Midbrain (tissue), 1 donor: ENCODE data around the gene EHBP1.
"Not testable (repeated sequence)": the region's sequence is repeated elsewhere in the genome, so short reads cannot be mapped to it uniquely, and the experiment has no call there.

Experiments
- DNase-seq: peaks from one replicate; lab custom pipeline; 2025; lab: John Stamatoyannopoulos, UW

EHBP1 gene

DNA sequence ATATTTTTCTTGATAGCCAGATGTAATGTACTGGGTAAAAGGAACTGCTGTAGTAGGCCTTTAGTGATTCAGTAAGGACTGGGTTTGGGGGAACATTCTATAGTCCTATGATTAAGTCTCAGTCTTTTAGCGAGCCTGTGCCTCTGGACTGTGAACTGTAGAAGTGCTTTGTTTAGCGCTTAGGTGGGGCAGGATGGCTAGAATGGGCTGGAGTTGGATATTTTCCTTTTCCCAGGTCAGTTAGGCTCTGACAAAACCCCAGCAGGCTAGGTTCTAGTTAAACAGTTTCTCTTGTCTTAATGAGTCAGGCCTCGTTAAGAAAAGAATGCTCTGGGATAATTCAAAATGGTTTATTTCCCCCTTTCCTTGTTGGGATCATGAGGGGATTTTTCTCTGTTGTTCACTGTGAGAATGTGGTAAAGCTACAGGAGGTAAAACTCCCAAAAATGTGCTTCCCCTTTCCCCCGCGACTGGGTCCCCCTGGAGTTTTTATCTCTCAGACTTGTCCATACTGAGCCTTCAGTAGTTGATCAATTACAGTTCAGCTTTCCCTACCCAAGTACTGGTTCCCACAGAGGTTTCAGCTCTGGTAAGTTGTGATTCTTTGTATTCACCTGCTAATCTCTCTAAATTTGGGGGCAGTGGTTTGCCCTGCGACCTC is 31.5 kb downstream of the EHBP1 start:
- DNase-seq = no peak

DNA sequence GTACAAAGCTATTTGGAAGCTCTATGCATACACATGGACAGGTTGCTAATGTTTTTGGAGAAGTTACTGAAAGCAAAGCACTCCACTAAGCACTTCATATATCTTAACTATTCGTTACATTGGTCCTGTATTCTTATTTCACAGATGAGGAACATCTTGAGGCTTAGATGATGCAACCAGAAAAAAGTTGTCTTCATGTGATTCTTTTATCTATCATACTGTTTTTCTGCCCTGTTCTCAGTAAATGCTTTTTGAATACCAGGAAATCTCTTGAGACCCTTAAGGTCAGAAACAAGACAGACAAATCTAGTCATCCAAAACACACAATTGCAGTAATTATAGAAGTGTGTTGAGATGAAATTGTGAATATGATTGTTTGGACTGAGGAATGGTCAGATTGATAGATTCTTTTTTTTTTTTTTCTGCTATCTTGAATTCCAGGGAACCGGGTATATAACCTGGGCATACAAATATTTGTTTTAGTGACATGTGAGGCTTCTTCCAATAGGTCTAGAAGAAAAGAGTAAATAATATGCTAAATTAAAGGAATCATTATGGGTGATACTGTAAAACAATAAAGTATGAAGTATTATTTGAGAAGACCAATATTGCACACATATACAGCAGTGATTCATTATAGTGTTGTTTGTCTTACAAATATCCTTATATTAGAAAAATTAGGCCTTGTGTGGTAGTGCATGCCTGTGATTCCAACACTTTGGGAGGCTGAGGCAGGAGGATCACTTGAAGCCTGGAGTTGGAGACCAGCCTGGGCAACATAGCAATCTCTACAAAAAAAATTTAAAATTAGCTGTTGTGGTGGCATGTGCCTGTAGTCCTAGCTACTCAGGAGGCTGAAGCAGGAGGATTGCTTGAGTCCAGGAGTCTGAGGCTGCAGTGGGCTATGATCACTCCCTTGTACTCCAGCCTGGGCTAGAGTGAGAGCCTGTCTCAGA is 33.7 kb downstream of the EHBP1 start:
- no peak for DNase-seq

DNA sequence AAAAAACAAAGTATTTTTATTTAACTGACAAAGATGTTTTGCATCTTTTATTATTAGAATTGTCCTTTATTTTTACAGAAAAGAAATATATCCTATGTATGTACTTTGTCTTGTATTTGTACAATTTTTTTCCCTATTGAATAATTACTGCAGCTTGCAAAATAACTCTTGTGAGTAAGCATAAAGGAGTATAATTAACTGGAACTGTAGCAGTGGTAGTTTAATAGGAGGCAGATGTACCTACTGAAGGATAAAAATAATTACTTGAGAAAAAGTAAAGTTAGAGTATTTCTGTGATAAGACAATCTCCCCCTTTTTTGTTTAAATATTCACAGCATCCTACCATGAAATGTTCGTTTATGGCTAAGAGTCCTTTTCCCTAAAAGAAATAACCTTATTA is 34.7 kb downstream of the EHBP1 start:
- no peak for DNase-seq

DNA sequence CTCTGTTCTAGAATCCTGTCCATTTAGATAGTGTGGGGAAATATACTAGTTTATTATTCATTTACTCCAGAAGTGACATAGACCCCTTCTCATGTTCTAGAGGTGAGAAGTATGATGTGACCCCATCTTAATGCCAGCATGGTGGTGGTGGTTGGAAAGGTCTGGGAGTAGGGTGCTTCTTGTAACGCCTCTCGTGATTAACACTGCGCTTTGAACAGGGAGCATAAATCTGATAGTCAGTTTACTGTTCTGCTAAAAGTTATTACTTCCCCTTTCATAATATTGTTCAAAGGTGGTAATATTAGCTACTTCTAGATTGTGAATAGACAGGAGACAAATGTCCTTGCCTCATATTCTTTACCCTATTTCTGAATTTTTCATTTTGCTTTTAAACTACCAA is 35.6 kb downstream of the EHBP1 start:
- DNase-seq = no peak

DNA sequence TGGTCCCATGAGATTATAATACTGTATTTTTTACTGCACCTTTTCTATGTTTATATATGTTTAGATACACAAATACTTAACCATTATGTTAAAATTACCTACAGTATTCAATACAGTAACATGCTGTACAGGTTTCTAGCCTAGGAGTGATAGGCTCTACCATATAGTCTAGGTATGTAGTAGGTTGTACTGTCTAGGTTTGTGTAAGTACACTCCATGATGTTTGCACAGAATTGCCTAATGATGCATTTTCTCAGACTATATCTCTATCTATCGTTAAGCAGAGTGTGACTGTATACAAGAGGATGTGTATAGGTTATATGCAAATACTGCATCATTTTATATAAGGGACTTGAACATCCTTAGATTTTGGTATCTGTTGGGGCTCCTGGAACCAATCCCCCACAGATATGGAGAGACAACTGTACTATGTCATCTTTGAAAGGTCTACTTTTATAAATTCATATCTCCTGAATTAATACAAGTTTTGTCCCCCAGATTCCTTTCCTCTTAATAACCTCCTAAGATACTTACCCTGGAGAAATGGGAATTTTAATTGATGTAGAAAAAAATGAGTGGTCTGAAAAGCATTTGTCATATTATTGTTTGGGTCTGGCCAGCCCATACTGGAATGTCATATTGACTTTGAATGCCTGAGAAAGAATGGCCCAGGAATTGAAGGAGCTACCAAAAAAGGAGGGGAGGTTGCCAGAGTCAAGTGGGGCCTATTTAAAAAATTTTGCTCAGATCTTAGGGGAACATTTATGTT is 36.6 kb downstream of the EHBP1 start:
- DNase-seq = no peak

DNA sequence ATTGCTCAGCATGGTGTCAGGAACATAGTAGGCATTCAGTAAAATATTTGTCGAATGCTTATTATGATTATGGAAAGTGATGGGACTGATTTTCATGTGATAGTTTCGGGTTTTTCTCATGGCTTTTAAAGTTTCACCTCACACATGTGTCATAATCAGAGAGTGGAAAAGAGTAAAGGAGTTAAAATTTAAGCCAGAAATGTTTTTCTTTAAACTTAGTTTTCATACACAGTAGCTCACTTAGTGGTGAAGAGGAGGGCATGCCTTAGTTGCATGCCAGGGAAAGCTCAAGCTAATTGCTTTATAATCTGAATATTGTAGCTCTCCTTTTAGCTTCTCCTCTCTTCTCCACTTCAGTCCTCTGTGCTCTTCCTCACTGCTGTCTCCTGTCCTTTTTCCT is 38.0 kb downstream of the EHBP1 start:
- DNase-seq = no peak

DNA sequence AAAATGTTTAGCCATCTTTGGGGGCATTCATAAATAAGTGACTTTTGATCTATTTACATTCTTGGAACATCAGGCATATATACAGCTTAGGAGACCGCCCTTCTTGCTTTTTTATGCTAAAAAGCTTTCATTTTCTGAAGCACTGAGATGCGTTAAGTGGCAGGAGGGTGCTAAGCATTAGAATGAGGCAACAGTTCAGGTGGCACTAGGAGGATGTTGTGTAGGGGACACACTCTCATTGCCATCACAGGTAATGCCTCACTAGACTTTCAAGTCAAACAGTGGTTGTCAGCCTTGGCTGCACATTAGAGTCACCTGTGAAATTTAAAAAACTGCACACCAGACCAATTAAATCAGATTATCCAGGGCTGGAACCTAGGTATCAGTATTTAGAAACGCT is 39.1 kb downstream of the EHBP1 start:
- DNase-seq = no peak

DNA sequence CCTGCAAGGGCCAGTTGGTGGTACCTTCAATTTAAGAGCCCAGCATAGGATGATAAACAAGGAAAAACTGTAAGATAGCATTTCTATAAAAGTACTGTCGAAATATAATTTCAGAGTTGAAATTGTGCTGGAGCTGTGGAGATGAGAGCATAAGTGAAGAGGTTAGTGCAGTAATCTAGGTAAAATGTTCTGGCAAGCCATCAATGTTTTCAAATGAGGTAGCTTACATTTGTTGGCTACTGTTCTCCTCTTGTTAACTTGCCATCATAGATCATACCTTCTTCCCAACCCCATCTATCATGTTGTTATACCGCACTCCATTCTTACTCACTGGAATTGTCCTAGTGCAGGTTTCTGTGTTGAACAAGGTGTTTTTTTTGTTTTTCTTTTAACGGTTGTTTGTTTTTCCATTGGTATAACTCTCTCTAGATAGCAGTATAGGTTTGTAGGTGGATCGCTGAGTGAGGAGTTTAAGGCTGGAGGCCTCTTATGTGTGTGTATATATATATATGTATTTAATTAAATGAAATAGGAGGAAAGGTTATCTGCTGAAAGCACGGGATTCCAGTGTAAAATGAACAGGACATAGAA is 40.5 kb downstream of the EHBP1 start:
- DNase-seq = no peak

DNA sequence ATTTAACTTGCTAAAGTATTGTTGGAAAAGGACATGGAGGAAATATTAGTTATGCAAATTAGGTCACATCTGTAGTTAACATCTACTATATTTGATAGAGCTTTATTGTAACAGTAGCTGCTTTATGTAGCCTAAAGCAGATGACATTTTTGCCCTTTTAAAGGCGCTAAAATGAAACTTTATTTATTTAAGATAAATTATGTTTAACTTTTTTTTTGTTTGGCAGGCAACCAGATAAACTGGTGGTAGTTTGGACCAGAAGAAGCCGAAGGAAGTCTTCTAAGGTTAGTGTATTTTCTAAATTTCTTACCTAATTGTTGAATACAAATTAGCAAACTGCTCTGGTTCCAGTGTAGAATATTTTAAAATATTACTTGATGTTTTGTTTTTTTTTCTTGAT is 41.7 kb downstream of the EHBP1 start:
- DNase-seq = no peak

DNA sequence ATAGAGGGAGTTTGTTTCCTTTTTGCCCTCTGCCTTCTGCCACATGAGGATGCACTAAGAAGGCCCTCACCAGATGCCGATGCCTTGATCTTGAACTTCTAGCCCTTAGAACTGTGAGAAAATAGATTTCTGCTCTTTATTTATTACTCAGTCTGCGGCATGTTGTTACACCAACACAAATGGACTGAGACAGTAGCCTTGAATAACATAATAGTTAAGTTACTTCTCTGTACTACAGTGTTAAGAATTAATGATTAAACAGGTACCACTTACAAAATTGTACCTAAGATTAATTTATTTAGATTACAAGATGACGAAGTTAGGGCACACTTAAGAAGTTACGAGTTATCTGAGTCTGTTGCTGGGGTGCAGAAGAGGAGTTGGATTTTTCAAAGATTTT is 42.4 kb downstream of the EHBP1 start:
- DNase-seq = no peak

DNA sequence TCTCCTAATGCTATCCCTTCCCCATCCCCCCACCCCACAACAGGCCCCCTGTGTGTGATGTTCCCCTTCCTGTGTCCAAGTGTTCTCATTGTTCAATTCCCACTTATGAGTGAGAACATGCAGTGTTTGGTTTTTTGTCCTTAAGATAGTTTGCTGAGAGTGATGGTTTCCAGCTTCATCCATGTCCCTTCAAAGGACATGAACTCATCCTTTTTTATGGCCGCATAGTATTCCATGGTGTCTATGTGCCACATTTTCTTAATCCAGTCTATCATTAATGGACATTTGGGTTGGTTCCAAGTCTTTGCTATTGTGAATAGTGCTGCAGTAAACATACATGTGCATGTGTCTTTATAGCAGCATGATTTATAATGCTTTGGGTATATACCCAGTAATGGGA is 43.6 kb downstream of the EHBP1 start:
- DNase-seq = not testable (repeated sequence)

DNA sequence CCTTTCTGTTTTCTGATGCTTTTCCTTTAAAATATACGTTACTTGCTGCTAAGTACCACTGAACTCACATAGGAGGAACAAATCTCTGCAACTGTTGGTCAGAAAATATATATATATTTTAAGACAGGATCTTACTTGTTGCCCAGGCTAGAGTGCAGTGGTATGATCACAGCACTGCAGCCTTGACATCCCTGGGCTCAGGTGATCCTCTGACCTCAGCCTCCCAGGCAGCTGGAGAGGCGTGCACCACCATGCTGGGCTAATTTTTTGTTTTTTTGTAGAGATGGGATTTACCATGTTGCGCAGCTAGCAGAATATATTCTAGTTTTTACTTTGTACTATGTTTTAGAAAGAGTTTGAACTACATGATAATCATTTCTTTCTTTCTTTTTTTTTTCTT is 51.5 kb downstream of the EHBP1 start:
- no peak for DNase-seq

DNA sequence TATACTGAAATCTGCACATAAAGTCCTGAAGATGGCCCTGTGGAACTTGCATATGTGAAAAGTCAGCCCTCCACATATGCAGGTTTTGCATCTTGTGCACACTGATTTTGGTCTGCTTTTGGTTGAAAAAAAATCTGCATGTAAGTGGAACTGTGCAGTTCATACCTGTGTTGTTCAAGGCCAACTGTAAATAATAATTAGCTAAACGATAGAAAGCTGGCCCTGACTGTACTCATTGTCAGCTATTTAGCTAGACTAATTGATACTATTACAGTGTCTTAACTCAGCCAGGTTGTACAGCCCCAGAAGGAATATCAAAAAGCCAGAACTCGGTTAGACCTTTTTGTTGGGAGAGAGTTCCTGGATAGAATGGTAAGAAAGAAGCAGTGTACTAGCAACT is 54.5 kb downstream of the EHBP1 start:
- no peak for DNase-seq

DNA sequence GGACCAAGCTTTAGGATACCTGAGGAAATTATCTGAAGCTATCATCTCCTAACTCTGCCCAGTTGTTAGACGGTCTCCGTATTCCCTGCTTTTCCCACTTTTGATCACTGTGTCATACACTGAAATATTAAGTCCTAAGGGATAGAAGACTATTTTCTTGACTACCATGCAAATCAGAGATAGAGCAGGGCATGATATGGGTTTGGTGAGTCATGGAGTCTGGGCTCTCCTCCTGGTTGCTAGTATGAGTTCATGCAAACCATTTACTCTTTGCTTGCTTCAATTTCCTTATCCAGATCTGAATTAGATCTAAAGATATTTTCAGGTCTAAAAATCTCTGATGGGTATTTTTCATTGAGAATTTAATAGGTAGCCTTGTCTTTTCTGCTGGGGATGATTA is 55.0 kb downstream of the EHBP1 start:
- no peak for DNase-seq

DNA sequence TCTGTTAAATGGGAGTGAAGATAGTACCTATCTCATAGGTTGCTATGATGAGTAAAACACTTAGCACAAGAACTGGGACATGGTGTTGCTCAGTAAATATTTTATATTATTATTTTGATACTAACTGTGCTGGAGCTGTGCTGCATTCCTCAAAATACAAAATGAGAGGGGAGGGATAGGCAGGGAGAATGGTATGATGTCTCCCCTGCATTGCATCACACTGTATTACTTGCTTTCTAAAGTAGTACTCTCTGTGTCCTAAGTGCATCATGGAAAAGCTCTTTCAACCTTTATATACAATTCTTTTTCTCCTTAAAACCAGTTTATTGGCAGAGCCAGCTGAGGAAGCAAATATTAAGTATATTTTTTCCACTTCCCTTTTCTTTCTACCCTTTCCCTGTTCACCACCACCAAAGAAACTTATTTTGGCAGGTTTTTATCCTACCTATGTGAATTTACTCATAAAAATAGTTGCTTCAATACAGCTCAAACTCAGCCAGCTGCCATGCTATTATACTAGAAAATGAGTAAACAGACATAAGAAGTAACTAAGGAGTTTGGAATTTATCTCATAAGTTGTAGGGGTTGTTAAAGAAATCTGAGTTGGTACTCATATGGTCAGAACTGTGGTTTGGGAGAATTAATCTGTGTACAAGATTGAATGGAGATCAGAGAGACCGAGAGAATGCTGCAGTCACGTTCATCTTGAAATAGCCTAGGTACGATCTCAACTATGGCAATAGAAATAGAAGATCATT is 60.3 kb downstream of the EHBP1 start:
- DNase-seq = no peak

DNA sequence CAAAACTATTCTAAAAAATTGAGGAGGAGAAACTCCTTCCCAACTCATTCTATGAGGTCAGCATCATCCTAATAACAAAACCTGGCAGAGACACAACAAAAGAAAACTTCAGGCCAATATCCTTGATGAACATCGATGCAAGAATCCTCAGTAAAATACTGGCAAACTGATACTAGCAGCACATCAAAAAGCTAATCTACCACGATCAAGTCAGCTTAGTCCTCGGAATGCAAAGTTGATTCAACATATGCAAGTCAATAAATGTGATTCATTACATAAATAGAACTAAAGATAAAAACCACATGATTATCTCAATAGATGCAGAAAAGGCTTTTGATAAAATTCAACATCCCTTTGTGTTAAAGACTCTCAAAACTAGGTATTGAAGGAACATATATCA is 63.1 kb downstream of the EHBP1 start:
- no peak for DNase-seq

DNA sequence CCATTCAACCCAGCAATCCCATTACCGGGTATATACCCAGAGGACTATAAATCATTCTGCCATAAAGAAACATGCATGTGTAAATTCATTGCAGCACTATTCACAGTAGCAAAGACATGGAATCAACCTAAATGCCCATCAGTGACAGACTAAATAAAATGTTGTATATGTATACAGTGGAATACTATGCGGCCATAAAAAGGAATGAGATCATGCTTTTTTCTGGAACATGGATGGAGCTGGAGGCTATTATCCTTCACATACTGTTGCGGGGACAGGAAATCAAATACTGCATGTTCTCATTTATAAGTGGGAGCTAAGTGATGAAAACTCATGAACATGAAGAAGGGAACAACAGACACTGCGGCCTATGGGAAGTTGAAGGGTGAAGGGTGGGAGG is 65.1 kb downstream of the EHBP1 start:
- no peak for DNase-seq

DNA sequence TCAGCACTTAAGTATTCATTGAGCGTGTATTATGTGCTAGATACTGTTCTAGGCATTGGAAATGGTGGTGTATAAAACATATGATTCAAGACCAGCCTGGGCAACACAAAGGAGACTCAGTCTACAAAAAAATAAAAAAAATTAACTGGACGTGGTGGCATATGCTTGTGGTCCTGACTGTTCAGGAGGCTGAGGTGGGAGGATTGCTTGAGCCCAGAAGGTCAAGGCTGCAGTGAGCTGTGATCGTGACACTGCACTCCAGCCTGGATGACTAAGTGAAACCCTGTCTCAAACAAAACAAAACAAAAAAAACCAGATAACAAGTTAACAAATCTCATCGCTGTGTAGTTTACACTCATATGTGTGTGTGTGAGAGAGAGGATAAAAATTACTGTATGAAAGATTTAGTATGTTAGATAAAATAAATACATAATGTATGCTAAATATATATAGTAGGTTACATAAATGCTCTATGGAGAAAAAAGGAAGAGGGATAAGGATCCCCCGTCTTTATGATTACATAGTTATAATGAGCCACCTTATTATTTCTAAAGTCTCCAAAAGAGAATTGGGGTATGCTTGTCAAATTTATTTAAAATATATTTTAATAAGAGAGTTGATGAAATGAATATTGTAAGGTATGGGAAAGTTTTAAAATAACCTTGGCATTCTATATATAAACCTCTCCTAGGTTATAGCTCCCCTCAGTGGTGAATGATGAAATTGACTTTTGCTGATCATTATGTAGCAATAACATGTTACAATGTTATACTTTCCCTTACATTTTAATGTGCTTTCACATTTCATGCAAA is 69.2 kb downstream of the EHBP1 start:
- DNase-seq = peak; percentile 50

DNA sequence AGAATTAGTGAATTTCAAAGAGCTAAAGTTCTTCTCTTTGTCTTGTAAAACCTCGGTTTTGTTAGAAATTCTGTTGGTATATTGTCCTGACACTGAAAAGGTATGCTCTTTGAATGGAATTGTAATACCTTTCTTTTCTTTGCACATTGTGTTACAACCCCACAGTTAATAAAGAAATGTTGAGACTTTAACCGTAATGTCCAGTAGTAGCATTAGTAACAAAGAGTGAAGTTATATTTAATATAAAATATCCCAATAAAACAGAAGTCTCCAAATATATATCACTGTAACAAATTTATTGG is 69.8 kb downstream of the EHBP1 start:
- no peak for DNase-seq

DNA sequence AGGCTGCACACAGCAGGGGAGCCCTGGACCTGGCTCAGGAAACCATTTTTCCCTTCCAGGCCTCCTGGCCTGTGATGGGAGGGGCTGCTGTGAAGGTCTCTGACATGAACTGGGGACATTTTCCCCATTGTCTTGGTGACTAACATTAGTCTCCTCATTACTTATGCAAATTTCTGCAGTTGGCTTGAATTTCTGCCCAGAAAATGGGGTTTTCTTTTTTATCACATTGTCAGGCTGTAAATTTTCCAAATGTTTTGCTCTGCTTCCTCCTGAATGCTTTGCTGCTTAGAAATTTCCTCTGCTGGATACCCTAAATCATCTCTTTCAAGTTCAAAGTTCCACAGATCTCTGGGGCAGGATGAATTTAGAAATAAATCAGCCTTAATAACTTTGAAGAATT is 78.2 kb downstream of the EHBP1 start:
- DNase-seq = no peak

DNA sequence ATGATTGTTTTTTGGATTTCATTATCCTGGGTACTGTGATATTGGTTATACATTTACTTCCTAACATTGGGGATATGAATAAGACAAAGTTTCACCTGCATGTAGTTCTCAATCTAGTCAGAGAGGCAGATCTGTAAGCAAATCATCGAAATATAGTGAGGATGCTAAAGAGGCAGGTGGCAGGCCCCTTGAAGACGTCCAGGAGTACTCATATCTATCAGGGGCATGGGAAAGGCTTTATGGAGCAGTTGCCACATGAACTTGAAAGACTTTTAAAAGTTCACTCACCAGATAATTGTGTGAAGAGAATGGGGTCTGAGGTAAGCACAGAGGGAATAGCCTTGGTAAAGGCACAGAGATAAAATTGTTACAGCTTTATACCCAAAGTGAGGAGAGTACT is 78.8 kb downstream of the EHBP1 start:
- DNase-seq = no peak
